PFSK-1 (cell line): ENCODE measurements around the gene TMEM132D.

Source experiments
- FOXP2 ChIP-seq: optimal IDR thresholded peaks from 2 replicates; pipeline ENCODE3; 2011; ENCODE audit warnings: borderline replicate concordance, control low read depth, inconsistent platforms; ENCODE audit not compliant: insufficient read depth; ENCODE audit errors: extremely low read length, extremely low read depth
- POLR2AphosphoS5 ChIP-seq: IDR thresholded peaks from 2 replicates; pipeline ENCODE4 v1.6.1; 2012; ENCODE audit warnings: low read depth, mild to moderate bottlenecking, control low read depth, low read length, moderate library complexity
- SIN3A ChIP-seq: IDR thresholded peaks from 2 replicates; pipeline ENCODE4 v1.6.1; 2012; ENCODE audit warnings: mild to moderate bottlenecking, low read length, moderate library complexity, borderline replicate concordance; ENCODE audit not compliant: insufficient read depth
- TAF1 ChIP-seq: IDR thresholded peaks from 2 replicates; pipeline ENCODE4 v1.6.1; 2012; ENCODE audit warnings: low read length, control low read depth, borderline replicate concordance; ENCODE audit not compliant: insufficient read depth
- TF ChIP-seq, protein P1 (sequence below), 2 experiments: IDR thresholded peaks; 2 replicates each; pipeline versions ENCODE4 v1.6.1 to v1.8.0; 2011 to 2012; ENCODE audit warnings: low read depth in 2 of 2, low read length in 2 of 2, control low read depth in 1 of 2, inconsistent platforms in 1 of 2, mild to moderate bottlenecking in 1 of 2, moderate library complexity in 1 of 2; ENCODE audit not compliant: insufficient read depth in 1 of 2

DNA sequence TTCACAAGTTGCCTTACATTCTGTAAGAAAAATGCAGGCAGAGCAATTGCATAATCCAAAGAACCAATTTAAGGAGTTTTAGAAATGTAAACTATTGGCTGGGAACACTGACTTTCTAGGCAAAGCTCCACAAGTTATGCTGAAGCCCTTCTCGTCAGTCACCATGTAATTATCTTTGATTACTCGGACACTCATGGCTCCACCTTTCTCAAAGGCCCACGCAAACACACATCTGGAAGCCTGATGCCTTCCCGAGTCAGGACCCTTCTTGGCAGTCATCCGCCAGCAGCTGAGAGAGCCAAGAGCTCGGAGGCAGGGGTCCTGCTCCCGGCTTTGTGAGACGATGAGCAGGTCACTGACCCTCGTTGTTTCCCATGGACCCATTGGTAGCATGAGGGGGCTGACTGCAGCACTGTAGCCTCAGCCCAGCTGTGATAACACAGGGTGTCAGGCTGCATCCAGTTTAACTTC is 202.2 kb downstream of the TMEM132D start:
- TF ChIP-seq POLR2AphosphoS5 (no peak), SIN3A (no peak), TAF1 (no peak), FOXP2 (no peak)
- TF ChIP-seq, protein P1, sequence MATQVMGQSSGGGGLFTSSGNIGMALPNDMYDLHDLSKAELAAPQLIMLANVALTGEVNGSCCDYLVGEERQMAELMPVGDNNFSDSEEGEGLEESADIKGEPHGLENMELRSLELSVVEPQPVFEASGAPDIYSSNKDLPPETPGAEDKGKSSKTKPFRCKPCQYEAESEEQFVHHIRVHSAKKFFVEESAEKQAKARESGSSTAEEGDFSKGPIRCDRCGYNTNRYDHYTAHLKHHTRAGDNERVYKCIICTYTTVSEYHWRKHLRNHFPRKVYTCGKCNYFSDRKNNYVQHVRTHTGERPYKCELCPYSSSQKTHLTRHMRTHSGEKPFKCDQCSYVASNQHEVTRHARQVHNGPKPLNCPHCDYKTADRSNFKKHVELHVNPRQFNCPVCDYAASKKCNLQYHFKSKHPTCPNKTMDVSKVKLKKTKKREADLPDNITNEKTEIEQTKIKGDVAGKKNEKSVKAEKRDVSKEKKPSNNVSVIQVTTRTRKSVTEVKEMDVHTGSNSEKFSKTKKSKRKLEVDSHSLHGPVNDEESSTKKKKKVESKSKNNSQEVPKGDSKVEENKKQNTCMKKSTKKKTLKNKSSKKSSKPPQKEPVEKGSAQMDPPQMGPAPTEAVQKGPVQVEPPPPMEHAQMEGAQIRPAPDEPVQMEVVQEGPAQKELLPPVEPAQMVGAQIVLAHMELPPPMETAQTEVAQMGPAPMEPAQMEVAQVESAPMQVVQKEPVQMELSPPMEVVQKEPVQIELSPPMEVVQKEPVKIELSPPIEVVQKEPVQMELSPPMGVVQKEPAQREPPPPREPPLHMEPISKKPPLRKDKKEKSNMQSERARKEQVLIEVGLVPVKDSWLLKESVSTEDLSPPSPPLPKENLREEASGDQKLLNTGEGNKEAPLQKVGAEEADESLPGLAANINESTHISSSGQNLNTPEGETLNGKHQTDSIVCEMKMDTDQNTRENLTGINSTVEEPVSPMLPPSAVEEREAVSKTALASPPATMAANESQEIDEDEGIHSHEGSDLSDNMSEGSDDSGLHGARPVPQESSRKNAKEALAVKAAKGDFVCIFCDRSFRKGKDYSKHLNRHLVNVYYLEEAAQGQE (IDR thresholded peaks at IDR 0.05; ENCODE audit: insufficient read depth in 1 of 2, low read depth in 2 of 2, low read length in 2 of 2) = no peak
